Activated CD4-positive, alpha-beta T cell treated with anti-CD3 and anti-CD28 coated beads, Interleukin-2, amount 10 ng/mL, durations not matched to agents 7 days and 5 days (primary cell): ENCODE results near the gene AARS2. TPM values are rescaled to one million over a fixed set of nuclear protein-coding genes. Genes with fewer than 3 reads are reported as not detected.
A peak's percentile ranks its signal among the peaks of the same experiment; 100 is the strongest.

Source experiments
- CTCF ChIA-PET: fragments of 350-600 bp; sonication (Branson Sonifier 250); formaldehyde crosslinking; loops from one replicate; lab custom pipeline; 2021; ENCODE audit warnings: antibody characterized with exemption; lab: Charles Lee
- POLR2A ChIA-PET: fragments of 350-600 bp; sonication (Branson Sonifier 250); formaldehyde crosslinking; loops from one replicate; lab custom pipeline; 2021; ENCODE audit warnings: antibody characterized with exemption; lab: Charles Lee
- DNase-seq: peaks from one replicate; pipeline ENCODE4 v3.0.0-alpha.2; 2020
- H3K27ac Mint-ChIP-seq: one replicate; pipeline ENCODE4 v1.8.0; 2021; ENCODE audit warnings: mild to moderate bottlenecking, moderate library complexity, mixed read lengths
- H3K27me3 Mint-ChIP-seq: one replicate; pipeline ENCODE4 v1.8.0; 2021; ENCODE audit warnings: mixed read lengths
- H3K36me3 Mint-ChIP-seq: one replicate; pipeline ENCODE4 v1.8.0; 2021; ENCODE audit warnings: low read depth, mixed read lengths
- H3K4me1 Mint-ChIP-seq: one replicate; pipeline ENCODE4 v1.8.0; 2021; ENCODE audit warnings: mixed read lengths
- H3K4me3 Mint-ChIP-seq: one replicate; pipeline ENCODE4 v1.8.0; 2021; ENCODE audit warnings: mild to moderate bottlenecking, moderate library complexity, mixed read lengths
- H3K9me3 Mint-ChIP-seq: one replicate; pipeline ENCODE4 v1.8.0; 2021; ENCODE audit warnings: mixed read lengths
- total RNA-seq, 2 experiments: library from RNA; stranded (reverse); gene quantifications; one replicate each; pipeline ENCODE4 v1.2.3, GENCODE V29; 2021

The AARS2 gene
- total RNA-seq, 2 experiments from 2014 or later = 16.8 to 19.6 TPM

DNA sequence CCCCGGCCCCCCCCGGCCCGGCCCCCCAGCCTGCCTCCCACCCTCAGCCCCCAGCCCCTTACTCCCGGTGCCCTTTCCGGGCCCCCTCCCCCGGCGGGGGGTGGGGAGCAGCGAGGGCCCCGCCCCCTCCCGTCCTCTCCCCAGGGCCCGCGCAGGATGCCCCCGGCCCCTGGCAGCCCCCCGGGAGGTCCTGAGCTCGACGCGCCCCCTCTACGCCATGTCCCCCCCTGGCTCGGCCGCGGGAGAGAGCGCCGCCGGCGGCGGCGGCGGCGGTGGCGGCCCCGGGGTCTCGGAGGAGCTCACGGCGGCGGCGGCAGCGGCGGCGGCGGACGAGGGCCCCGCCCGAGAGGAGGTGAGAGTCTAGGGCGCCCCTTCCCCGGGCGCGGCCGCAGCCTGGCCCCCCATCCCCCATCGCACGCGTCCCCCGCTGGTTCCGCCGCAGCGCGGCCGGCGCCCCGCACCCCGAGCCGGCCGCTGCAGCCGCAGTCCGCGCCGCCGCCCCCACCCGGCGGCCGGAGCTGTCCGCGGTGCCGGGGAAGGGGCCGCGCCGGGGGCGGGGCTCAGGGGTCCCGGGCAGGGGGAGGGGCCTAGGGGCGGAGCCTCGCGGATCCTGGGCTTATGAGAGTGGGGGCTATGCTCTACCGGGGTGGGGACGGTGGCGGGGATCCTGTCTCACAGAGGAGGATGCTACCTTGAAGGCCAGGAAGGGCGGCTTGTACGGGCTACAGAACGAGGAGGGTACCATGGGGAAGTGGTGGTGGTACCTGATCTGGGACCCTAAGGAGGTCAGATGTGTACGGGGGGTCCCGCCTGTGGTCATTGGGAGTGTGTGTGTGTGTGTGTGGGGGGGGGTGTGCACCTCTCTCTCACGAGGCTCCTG is 42.4 kb downstream of the AARS2 start:
- Mint-ChIP-seq H3K27me3 (peaks cover 56% of the 10 kb centered on the region), H3K4me1 (peaks cover 32% of the 10 kb centered on the region), H3K4me3 (peak overlapping the region; percentile 58), H3K9me3 (no peaks in the 10 kb centered on the region), H3K27ac (no peak overlapping the region), H3K36me3 (no peaks in the 10 kb centered on the region)
- ChIA-PET POLR2A (no interaction called here), CTCF (interaction anchor here (0.7 to 2.8 kb wide), 6 partner anchors 14 to 166 kb away, joined by 3 to 7 read pairs (median 4); partner anchors contain the start of genes AARS2 and SLC35B2)
- DNase-seq = no peak

DNA sequence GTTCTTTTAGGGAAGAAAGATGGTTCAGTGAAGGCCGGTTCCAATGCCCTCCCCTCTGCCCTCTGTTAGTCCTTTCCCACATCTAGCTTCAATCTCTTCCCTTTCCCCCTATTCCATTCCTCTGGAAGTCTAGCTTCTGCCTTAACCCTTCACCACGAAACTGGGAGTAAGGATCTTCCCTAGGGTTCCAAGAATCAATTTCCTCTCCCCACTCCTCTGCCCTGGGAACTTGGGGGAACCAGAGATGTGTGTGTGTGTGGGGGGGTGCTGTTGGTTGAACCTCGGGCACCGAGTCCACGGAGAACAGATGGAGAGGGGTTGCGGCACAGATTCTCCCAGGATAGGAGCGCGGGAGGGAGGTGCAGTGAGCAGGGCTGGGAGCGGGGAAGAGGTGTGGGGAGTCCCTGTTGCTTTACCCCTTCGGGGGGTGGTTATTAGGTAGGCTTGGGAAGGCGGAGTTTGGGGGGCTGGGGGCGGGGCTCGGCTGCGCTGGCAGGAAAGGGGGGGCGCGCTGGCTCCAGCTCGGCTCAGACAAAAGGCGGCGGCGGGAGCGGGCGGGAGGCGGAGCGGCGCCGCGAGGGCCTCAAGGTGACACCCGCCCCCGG is 43.1 kb downstream of the AARS2 start, which contains the start of gene TMEM151B:
TMEM151B (plus strand) TSS at position 530 of the 605 bp plus-strand sequence. CDS start 293 bp downstream, outside the sequence.
- peaks cover 56% of the 10 kb centered on the region for H3K27me3 Mint-ChIP-seq
- POLR2A ChIA-PET = no interaction called here
- H3K4me3 Mint-ChIP-seq = peak within 1 kb of the TSS; percentile 58
- peaks cover 33% of the 10 kb centered on the region for H3K4me1 Mint-ChIP-seq
- H3K27ac Mint-ChIP-seq = no peak within 1 kb of the TSS
- H3K36me3 Mint-ChIP-seq = no peaks in the 10 kb centered on the region
- no peak for DNase-seq
- CTCF ChIA-PET = interaction anchor here (1.0 to 2.8 kb wide), 4 partner anchors 33 to 43 kb away, joined by 3 to 7 read pairs (median 4); partner anchors contain the start of gene AARS2
- no peaks in the 10 kb centered on the region for H3K9me3 Mint-ChIP-seq

DNA sequence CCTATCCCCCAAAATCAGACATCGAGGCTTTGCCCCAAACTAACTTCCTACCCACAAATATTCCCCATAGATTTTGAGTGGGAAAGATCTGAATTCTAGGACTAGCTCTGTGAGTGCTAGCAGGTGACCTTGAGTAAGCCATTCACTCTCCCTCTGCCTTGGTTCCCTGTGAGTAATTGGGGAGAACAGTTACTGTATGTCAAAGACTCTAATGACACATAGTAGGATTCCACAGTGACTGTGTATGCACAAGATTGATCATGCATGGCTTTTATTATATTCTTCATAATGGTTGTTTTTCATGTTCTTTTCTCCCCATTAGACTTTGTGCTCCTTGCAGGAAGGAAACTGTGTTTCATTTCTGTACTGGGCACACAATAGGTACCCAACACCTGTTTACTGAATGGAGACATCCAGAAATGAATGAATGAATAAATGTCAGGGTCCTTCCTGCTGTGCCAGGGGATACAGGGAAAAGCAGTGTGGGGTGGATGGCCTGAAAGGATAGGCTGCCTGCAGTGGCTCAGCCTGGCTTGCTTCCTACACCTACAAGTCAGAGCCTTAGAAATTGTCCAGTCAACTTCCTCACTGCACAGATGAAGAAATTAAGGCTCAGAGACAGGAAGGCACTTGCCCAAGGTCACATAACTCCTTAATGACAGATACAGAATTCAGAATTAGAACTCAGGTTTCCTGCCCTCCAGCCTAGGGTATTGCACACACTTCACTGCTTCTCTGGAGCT is 43.8 kb downstream of the AARS2 start:
- CTCF ChIA-PET = interaction anchor here (1.0 to 2.8 kb wide), 10 partner anchors 13 to 148 kb away, joined by 3 to 25 read pairs (median 4); partner anchors contain the start of gene AARS2
- no peaks in the 10 kb centered on the region for H3K36me3 Mint-ChIP-seq
- H3K9me3 Mint-ChIP-seq = no peaks in the 10 kb centered on the region
- POLR2A ChIA-PET = no interaction called here
- H3K4me1 Mint-ChIP-seq = peaks cover 35% of the 10 kb centered on the region
- DNase-seq = no peak
- no peak overlapping the region for H3K27ac Mint-ChIP-seq
- H3K4me3 Mint-ChIP-seq = no peak overlapping the region
- H3K27me3 Mint-ChIP-seq = peaks cover 51% of the 10 kb centered on the region

GRCh38 chr6:44268095-44268628 is 45.0 kb downstream of the AARS2 start:
- Mint-ChIP-seq H3K36me3 (peaks cover 2% of the 10 kb centered on the region), H3K27me3 (peaks cover 42% of the 10 kb centered on the region), H3K4me3 (no peak overlapping the region), H3K4me1 (peaks cover 46% of the 10 kb centered on the region), H3K9me3 (no peaks in the 10 kb centered on the region), H3K27ac (no peak overlapping the region)
- CTCF ChIA-PET = interaction anchor here (0.7 to 2.8 kb wide), 21 partner anchors 11 to 188 kb away, joined by 3 to 25 read pairs (median 4); partner anchors contain the start of gene AARS2
- peak; percentile 62 for DNase-seq
- POLR2A ChIA-PET = no interaction called here

- no peak overlapping the region for H3K27ac Mint-ChIP-seq
- ChIA-PET CTCF (interaction anchor here (0.6 to 2.8 kb wide), 12 partner anchors 11 to 140 kb away, joined by 3 to 25 read pairs (median 4); partner anchors contain the start of gene AARS2), POLR2A (no interaction called here)
- H3K9me3 Mint-ChIP-seq = no peaks in the 10 kb centered on the region
- H3K27me3 Mint-ChIP-seq = peaks cover 34% of the 10 kb centered on the region
- peaks cover 2% of the 10 kb centered on the region for H3K36me3 Mint-ChIP-seq
- peaks cover 55% of the 10 kb centered on the region for H3K4me1 Mint-ChIP-seq
- no peak for DNase-seq
- H3K4me3 Mint-ChIP-seq = no peak overlapping the region
Observed at GRCh38 chr6:44267252-44267651, 45.9 kb downstream of the AARS2 start.

GRCh38 chr6:44266347-44266746 is 46.8 kb downstream of the AARS2 start:
- Mint-ChIP-seq H3K36me3 (peaks cover 2% of the 10 kb centered on the region), H3K27me3 (peaks cover 25% of the 10 kb centered on the region), H3K4me3 (peak overlapping the region; percentile 95), H3K9me3 (no peaks in the 10 kb centered on the region), H3K4me1 (peaks cover 59% of the 10 kb centered on the region), H3K27ac (peak overlapping the region; percentile 78)
- CTCF ChIA-PET = interaction anchor here (0.7 to 2.8 kb wide), 7 partner anchors 10 to 72 kb away, joined by 3 to 25 read pairs (median 6); partner anchors contain the start of gene AARS2
- no peak for DNase-seq
- POLR2A ChIA-PET = no interaction called here

GRCh38 chr6:44265722-44266233 is 47.4 kb downstream of the AARS2 start:
- ChIA-PET POLR2A (no interaction called here), CTCF (interaction anchor here (1.6 to 1.9 kb wide), 2 partner anchors 9 to 47 kb away, joined by 3 to 6 read pairs; partner anchors contain the start of gene AARS2)
- Mint-ChIP-seq H3K4me3 (peak overlapping the region; percentile 95), H3K4me1 (peaks cover 60% of the 10 kb centered on the region), H3K27me3 (peaks cover 21% of the 10 kb centered on the region), H3K27ac (peak overlapping the region; percentile 88), H3K9me3 (no peaks in the 10 kb centered on the region), H3K36me3 (peaks cover 6% of the 10 kb centered on the region)
- DNase-seq = no peak

DNA sequence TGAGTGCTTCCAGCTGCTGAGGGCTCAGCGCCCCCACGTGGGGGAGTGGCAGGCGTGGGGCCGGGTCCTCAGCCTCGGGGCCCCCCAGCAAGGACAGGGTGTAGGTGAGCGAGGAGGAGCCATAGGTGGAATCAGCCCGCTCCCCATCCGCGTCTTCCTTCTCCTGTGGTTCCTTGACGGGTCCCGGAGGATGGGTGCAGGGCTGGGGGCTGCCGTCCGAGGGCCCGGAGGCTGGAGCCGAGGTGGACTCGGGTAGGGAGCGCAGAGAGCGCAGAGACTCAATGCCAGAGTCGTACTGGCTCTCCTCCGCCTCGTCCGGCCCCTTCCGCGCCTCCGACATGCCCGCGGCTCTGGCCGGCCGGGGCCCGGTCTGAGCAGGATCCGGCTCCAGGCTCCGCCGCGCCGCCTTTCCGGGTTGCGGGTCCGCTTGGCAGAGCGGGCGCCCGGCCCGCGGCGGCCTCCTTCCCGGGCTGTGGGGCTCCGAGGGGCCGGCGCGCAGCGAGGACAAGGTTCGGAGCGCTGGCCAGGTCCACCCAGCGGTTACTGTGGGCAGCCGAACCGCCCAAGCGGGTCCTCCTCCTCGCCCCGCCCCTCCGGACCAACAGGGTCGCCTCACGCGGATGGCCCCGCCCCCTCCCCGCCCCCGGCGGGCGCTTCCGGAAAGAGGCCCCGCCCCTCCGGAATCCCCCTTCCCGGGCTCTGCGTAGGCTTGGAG is 48.0 kb downstream of the AARS2 start, which contains the start of gene NFKBIE:
NFKBIE (minus strand) TSS at position 545 of the 715 bp plus-strand sequence; CDS start at position 340, 205 bp downstream.
- Mint-ChIP-seq H3K4me1 (peaks cover 60% of the 10 kb centered on the region), H3K36me3 (peaks cover 8% of the 10 kb centered on the region), H3K9me3 (no peaks in the 10 kb centered on the region), H3K4me3 (peak within 1 kb of the TSS; percentile 95), H3K27ac (peak within 1 kb of the TSS; percentile 92), H3K27me3 (peaks cover 20% of the 10 kb centered on the region)
- ChIA-PET POLR2A (no interaction called here), CTCF (interaction anchor here (1.0 to 1.6 kb wide), 5 partner anchors 13 to 64 kb away, joined by 3 to 8 read pairs (median 4); partner anchors contain the start of gene HSP90AB1)
- DNase-seq = peak; percentile 91

- Mint-ChIP-seq H3K27ac (peak overlapping the region; percentile 92), H3K36me3 (peaks cover 8% of the 10 kb centered on the region), H3K4me3 (peak overlapping the region; percentile 95), H3K27me3 (peaks cover 12% of the 10 kb centered on the region), H3K4me1 (peaks cover 53% of the 10 kb centered on the region), H3K9me3 (no peaks in the 10 kb centered on the region)
- DNase-seq = peak; percentile 45
- CTCF ChIA-PET = interaction anchor here (1.0 to 1.6 kb wide), 6 partner anchors 12 to 78 kb away, joined by 3 to 8 read pairs (median 4); partner anchors contain the start of genes HSP90AB1 and SPATS1
- POLR2A ChIA-PET = no interaction called here
Observed at GRCh38 chr6:44264154-44265006, 48.8 kb downstream of the AARS2 start.

DNA sequence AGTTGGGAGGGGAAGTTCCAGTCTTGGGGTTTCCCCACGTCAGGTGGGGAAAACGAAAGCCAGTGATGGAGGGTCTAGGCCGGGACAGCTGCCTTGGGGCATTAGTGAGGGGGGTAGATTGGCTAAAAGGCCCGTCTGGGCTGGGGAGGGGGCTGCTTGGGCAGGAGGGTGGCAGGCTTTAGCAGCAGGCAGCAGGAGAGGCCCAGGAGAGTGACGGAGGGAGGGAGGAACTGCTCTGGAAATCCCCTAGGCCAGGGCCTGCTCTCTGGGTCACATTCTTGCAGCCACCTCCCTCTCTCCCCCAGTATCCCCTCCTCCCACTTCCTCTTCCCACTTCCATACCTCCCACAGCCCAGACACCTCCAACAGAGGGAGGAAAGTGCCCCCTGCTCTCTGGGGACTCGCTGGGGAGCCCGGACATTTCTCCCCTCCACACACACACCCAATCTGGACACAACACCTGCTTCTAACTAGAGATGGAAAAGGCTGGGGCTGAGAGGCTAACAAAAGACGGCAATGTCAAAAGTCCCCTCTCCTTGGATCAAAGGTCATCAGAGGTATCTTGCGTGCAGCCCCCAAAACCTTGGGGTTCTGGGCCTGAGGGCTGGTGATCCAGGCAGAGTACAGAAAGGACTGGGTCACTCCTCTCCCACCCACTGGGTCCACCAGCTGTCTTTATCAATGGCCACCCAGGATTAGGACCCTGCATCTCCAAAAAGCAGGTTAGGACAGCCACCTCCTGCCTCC is 49.6 kb downstream of the AARS2 start:
- peaks cover 10% of the 10 kb centered on the region for H3K36me3 Mint-ChIP-seq
- H3K4me1 Mint-ChIP-seq = peaks cover 50% of the 10 kb centered on the region
- DNase-seq = no peak
- H3K27ac Mint-ChIP-seq = peak overlapping the region; percentile 92
- no peaks in the 10 kb centered on the region for H3K9me3 Mint-ChIP-seq
- ChIA-PET POLR2A (interaction anchor here (0.6 kb wide), 1 partner anchor 888 kb away, joined by 4 read pairs; no protein-coding TSS in a partner anchor), CTCF (interaction anchor here (1.0 to 1.6 kb wide), 6 partner anchors 11 to 79 kb away, joined by 3 to 8 read pairs (median 4); partner anchors contain the start of genes HSP90AB1 and SPATS1)
- peaks cover 4% of the 10 kb centered on the region for H3K27me3 Mint-ChIP-seq
- peak overlapping the region; percentile 95 for H3K4me3 Mint-ChIP-seq
